Neural cell (in vitro differentiated cells): ENCODE results near the gene SGCE.

Source experiments
- EP300 ChIP-seq: fragments of 450-650 bp; conservative IDR thresholded peaks from 2 replicates; pipeline ENCODE4 v1.6.1; 2014; ENCODE audit warnings: antibody characterized with exemption, mild to moderate bottlenecking, moderate library complexity; ENCODE audit not compliant: poor library complexity, severe bottlenecking
- EZH2 ChIP-seq: fragments of 200-600, 300-800 bp; shearing (Covaris generic), sonication (generic); IDR thresholded peaks from 2 replicates; pipeline ENCODE4 v1.6.1; 2014; ENCODE audit warnings: antibody characterized with exemption, low read length, borderline replicate concordance, mild to moderate bottlenecking; ENCODE audit not compliant: insufficient read depth, poor library complexity, severe bottlenecking
- POLR2AphosphoS5 ChIP-seq: IDR thresholded peaks from 2 replicates; pipeline ENCODE4 v1.6.1; 2012
- TAF1 ChIP-seq: IDR thresholded peaks from 2 replicates; pipeline ENCODE4 v1.6.1; 2012; ENCODE audit warnings: low read depth
- TF ChIP-seq, protein P1 (sequence below): fragments of 450-650 bp; IDR thresholded peaks from 2 replicates; pipeline ENCODE4 v1.5.1; 2014; ENCODE audit warnings: antibody characterized with exemption, mild to moderate bottlenecking, moderate library complexity; ENCODE audit not compliant: poor library complexity, severe bottlenecking

DNA sequence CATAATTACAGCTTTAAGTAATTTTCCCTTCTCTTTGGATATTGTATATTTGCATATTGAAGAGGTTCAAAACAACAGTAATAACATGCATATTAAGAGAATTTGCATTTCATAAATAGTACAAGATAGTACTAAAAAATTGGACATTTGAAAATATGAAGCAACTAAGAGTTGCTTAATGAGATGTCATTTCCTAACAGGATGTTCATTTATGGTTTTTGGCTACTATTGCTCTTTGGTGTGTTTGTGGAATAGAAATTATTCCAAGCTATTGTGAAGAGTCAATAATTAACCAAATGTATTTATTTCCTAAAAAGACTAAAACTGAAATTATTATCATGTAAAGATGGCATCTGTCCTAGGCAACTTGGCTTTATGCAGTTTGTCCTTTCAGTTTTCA is 4.1 kb upstream of the SGCE start:
- TF ChIP-seq, protein P1, sequence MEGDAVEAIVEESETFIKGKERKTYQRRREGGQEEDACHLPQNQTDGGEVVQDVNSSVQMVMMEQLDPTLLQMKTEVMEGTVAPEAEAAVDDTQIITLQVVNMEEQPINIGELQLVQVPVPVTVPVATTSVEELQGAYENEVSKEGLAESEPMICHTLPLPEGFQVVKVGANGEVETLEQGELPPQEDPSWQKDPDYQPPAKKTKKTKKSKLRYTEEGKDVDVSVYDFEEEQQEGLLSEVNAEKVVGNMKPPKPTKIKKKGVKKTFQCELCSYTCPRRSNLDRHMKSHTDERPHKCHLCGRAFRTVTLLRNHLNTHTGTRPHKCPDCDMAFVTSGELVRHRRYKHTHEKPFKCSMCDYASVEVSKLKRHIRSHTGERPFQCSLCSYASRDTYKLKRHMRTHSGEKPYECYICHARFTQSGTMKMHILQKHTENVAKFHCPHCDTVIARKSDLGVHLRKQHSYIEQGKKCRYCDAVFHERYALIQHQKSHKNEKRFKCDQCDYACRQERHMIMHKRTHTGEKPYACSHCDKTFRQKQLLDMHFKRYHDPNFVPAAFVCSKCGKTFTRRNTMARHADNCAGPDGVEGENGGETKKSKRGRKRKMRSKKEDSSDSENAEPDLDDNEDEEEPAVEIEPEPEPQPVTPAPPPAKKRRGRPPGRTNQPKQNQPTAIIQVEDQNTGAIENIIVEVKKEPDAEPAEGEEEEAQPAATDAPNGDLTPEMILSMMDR = no peak
- no peak for TF ChIP-seq POLR2AphosphoS5
- TF ChIP-seq EZH2 = no peak
- TF ChIP-seq TAF1 = no peak
- no peak for TF ChIP-seq EP300
